WTC11 (cell line): ENCODE measurements around the gene TOR3A. TPM values are rescaled to one million over a fixed set of nuclear protein-coding genes. Genes with fewer than 3 reads are reported as not detected.

Experiments
- ATAC-seq: fragments of 200-7000 bp; cut with Tn5 transposase; 2 replicates; pipeline ENCODE4 v1.10.0; 2021; ENCODE audit warnings: mild to moderate bottlenecking, moderate library complexity
- CTCF ChIA-PET: fragments of 300-600 bp; sonication (Branson Sonifier 250); formaldehyde crosslinking; loops from one replicate; lab custom pipeline; 2021; ENCODE audit warnings: antibody characterized with exemption; lab: Charles Lee
- POLR2A ChIA-PET: fragments of 350-600 bp; sonication (Branson Sonifier 250); formaldehyde crosslinking; loops from one replicate; lab custom pipeline; 2021; ENCODE audit warnings: antibody characterized with exemption; lab: Charles Lee
- DNase-seq: peaks from one replicate; pipeline ENCODE4 v3.0.0; 2021; ENCODE audit warnings: low spot score
- H3K27ac Mint-ChIP-seq: 2 replicates; pipeline ENCODE4 v1.8.0; 2021; ENCODE audit warnings: mixed read lengths
- H3K27me3 Mint-ChIP-seq: 2 replicates; pipeline ENCODE4 v1.8.0; 2021; ENCODE audit warnings: low read depth, mild to moderate bottlenecking, moderate library complexity, mixed read lengths
- H3K36me3 Mint-ChIP-seq: 2 replicates; pipeline ENCODE4 v1.8.0; 2021; ENCODE audit warnings: mixed read lengths
- H3K4me1 Mint-ChIP-seq: 2 replicates; pipeline ENCODE4 v1.8.0; 2022; ENCODE audit warnings: mixed read lengths
- H3K4me3 Mint-ChIP-seq: 2 replicates; pipeline ENCODE4 v1.8.0; 2021; ENCODE audit warnings: mild to moderate bottlenecking, moderate library complexity, mixed read lengths
- H3K9me3 Mint-ChIP-seq: 2 replicates; pipeline ENCODE4 v1.8.0; 2021; ENCODE audit warnings: mixed read lengths
- ATF1 ChIP-seq: sonication (generic); formaldehyde crosslinking; IDR thresholded peaks from 2 replicates; pipeline ENCODE4 v1.8.1; 2023; ENCODE audit warnings: mild to moderate bottlenecking, moderate library complexity, missing genetic modification reagents
- CREB1 ChIP-seq: sonication (generic); formaldehyde crosslinking; IDR thresholded peaks from 2 replicates; pipeline ENCODE4 v1.8.0; 2023; ENCODE audit warnings: mild to moderate bottlenecking, missing genetic modification reagents
- ERG ChIP-seq: fragments of 250-450 bp; sonication (Bioruptor Pico); IDR thresholded peaks from 2 replicates; pipeline ENCODE4 v1.8.0; 2021; ENCODE audit warnings: mild to moderate bottlenecking
- ETV6 ChIP-seq: sonication (generic); formaldehyde crosslinking; IDR thresholded peaks from 2 replicates; pipeline ENCODE4 v1.8.1; 2022; ENCODE audit warnings: mild to moderate bottlenecking, missing genetic modification reagents
- FOXK1 ChIP-seq: sonication (generic); formaldehyde crosslinking; IDR thresholded peaks from 2 replicates; pipeline ENCODE4 v1.8.0; 2022; ENCODE audit warnings: mild to moderate bottlenecking, moderate library complexity, missing genetic modification reagents
- FOXP1 ChIP-seq: sonication (generic); formaldehyde crosslinking; IDR thresholded peaks from 2 replicates; pipeline ENCODE4 v1.8.0; 2022; ENCODE audit warnings: missing genetic modification reagents, mild to moderate bottlenecking, moderate library complexity, borderline replicate concordance
- HMGA2 ChIP-seq: fragments of 250-450 bp; sonication (Bioruptor Pico); IDR thresholded peaks from 2 replicates; pipeline ENCODE4 v1.4.0; 2021; ENCODE audit warnings: mild to moderate bottlenecking, moderate library complexity
- MYBL2 ChIP-seq: sonication (generic); formaldehyde crosslinking; IDR thresholded peaks from 2 replicates; pipeline ENCODE4 v1.8.1; 2023; ENCODE audit warnings: mild to moderate bottlenecking, moderate library complexity, missing genetic modification reagents
- NR2C2 ChIP-seq: sonication (generic); formaldehyde crosslinking; IDR thresholded peaks from 2 replicates; pipeline ENCODE4 v1.8.0; 2022; ENCODE audit warnings: mild to moderate bottlenecking, missing genetic modification reagents
- NR3C1 ChIP-seq: sonication (generic); formaldehyde crosslinking; conservative IDR thresholded peaks from 2 replicates; pipeline ENCODE4 v1.8.1; 2023; ENCODE audit warnings: low read depth, mild to moderate bottlenecking, missing genetic modification reagents
- TEAD1 ChIP-seq: sonication (generic); formaldehyde crosslinking; IDR thresholded peaks from 2 replicates; pipeline ENCODE4 v1.8.0; 2022; ENCODE audit warnings: mild to moderate bottlenecking, missing genetic modification reagents
- ZBTB43 ChIP-seq: sonication (generic); formaldehyde crosslinking; IDR thresholded peaks from 2 replicates; pipeline ENCODE4 v1.8.1; 2023; ENCODE audit warnings: mild to moderate bottlenecking, missing genetic modification reagents
- ZNF232 ChIP-seq: sonication (generic); formaldehyde crosslinking; IDR thresholded peaks from 2 replicates; pipeline ENCODE4 v1.8.0; 2022; ENCODE audit warnings: mild to moderate bottlenecking, missing genetic modification reagents
- ZNF263 ChIP-seq: sonication (generic); formaldehyde crosslinking; IDR thresholded peaks from 2 replicates; pipeline ENCODE4 v1.8.1; 2022; ENCODE audit warnings: low read depth, mild to moderate bottlenecking, moderate library complexity, missing genetic modification reagents
- ZNF281 ChIP-seq: sonication (generic); formaldehyde crosslinking; IDR thresholded peaks from 2 replicates; pipeline ENCODE4 v1.8.0; 2023; ENCODE audit warnings: mild to moderate bottlenecking, missing genetic modification reagents
- ZNF317 ChIP-seq: sonication (generic); formaldehyde crosslinking; IDR thresholded peaks from 2 replicates; pipeline ENCODE4 v1.8.1; 2023; ENCODE audit warnings: low read depth, mild to moderate bottlenecking, moderate library complexity, missing genetic modification reagents, borderline replicate concordance
- ZNF512 ChIP-seq: sonication (generic); formaldehyde crosslinking; IDR thresholded peaks from 2 replicates; pipeline ENCODE4 v1.8.1; 2022; ENCODE audit warnings: missing genetic modification reagents, borderline replicate concordance
- ZNF671 ChIP-seq: fragments of 250-450 bp; sonication (Bioruptor Pico); IDR thresholded peaks from 2 replicates; pipeline ENCODE4 v1.8.0; 2021; ENCODE audit warnings: mild to moderate bottlenecking
- total RNA-seq: library from RNA; stranded (reverse); gene quantifications from 3 replicates; pipeline ENCODE4 v1.2.3, GENCODE V29; 2021
- TF ChIP-seq, protein P1 (sequence below): sonication (generic); formaldehyde crosslinking; IDR thresholded peaks from 2 replicates; pipeline ENCODE4 v1.8.1; 2023; ENCODE audit warnings: mild to moderate bottlenecking, missing genetic modification reagents, borderline replicate concordance
- TF ChIP-seq, protein P2 (sequence below): fragments of 200-600 bp; IDR thresholded peaks from 2 replicates; pipeline ENCODE4 v1.8.0; 2022; ENCODE audit warnings: antibody characterized with exemption

TOR3A gene
- total RNA-seq, 1 experiment from 2014 or later = 20.5 TPM

- TF ChIP-seq, protein P1, sequence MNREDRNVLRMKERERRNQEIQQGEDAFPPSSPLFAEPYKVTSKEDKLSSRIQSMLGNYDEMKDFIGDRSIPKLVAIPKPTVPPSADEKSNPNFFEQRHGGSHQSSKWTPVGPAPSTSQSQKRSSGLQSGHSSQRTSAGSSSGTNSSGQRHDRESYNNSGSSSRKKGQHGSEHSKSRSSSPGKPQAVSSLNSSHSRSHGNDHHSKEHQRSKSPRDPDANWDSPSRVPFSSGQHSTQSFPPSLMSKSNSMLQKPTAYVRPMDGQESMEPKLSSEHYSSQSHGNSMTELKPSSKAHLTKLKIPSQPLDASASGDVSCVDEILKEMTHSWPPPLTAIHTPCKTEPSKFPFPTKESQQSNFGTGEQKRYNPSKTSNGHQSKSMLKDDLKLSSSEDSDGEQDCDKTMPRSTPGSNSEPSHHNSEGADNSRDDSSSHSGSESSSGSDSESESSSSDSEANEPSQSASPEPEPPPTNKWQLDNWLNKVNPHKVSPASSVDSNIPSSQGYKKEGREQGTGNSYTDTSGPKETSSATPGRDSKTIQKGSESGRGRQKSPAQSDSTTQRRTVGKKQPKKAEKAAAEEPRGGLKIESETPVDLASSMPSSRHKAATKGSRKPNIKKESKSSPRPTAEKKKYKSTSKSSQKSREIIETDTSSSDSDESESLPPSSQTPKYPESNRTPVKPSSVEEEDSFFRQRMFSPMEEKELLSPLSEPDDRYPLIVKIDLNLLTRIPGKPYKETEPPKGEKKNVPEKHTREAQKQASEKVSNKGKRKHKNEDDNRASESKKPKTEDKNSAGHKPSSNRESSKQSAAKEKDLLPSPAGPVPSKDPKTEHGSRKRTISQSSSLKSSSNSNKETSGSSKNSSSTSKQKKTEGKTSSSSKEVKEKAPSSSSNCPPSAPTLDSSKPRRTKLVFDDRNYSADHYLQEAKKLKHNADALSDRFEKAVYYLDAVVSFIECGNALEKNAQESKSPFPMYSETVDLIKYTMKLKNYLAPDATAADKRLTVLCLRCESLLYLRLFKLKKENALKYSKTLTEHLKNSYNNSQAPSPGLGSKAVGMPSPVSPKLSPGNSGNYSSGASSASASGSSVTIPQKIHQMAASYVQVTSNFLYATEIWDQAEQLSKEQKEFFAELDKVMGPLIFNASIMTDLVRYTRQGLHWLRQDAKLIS (CRISPR knock-in tag) = no peak
- TF ChIP-seq TEAD1 (CRISPR knock-in tag) (no peak), MYBL2 (CRISPR knock-in tag) (no peak), ZNF317 (CRISPR knock-in tag) (no peak), ZNF512 (CRISPR knock-in tag) (no peak), ETV6 (no peak), HMGA2 (CRISPR knock-in tag) (no peak), CREB1 (CRISPR knock-in tag) (no peak), ZNF671 (CRISPR knock-in tag) (no peak)
- TF ChIP-seq, all 79 proteins: peak for 0
These were observed 61.5 kb downstream of the TOR3A start (continued) for GRCh38 chr1:179143322-179143721.

- no peak overlapping the region for H3K27ac Mint-ChIP-seq
- ATAC-seq (no peak), DNase-seq (no peak)
- ChIA-PET CTCF (no interaction called here), POLR2A (no interaction called here)
- TF ChIP-seq ZNF281 (CRISPR knock-in tag) = no peak
- TF ChIP-seq, protein P2, sequence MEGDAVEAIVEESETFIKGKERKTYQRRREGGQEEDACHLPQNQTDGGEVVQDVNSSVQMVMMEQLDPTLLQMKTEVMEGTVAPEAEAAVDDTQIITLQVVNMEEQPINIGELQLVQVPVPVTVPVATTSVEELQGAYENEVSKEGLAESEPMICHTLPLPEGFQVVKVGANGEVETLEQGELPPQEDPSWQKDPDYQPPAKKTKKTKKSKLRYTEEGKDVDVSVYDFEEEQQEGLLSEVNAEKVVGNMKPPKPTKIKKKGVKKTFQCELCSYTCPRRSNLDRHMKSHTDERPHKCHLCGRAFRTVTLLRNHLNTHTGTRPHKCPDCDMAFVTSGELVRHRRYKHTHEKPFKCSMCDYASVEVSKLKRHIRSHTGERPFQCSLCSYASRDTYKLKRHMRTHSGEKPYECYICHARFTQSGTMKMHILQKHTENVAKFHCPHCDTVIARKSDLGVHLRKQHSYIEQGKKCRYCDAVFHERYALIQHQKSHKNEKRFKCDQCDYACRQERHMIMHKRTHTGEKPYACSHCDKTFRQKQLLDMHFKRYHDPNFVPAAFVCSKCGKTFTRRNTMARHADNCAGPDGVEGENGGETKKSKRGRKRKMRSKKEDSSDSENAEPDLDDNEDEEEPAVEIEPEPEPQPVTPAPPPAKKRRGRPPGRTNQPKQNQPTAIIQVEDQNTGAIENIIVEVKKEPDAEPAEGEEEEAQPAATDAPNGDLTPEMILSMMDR = no peak
- no peak for TF ChIP-seq ZNF232 (CRISPR knock-in tag)
- no peak for TF ChIP-seq ERG (CRISPR knock-in tag)
- no peak for TF ChIP-seq NR3C1 (CRISPR knock-in tag)
- no peak for TF ChIP-seq ATF1 (CRISPR knock-in tag)
- TF ChIP-seq ZNF263 (CRISPR knock-in tag) = no peak
- TF ChIP-seq FOXP1 (CRISPR knock-in tag) = no peak
- TF ChIP-seq NR2C2 (CRISPR knock-in tag) = no peak
- no peak for TF ChIP-seq ZBTB43
- TF ChIP-seq FOXK1 (CRISPR knock-in tag) = no peak
- no peaks in the 10 kb centered on the region for H3K27me3 Mint-ChIP-seq
- H3K4me1 Mint-ChIP-seq = peaks cover 17% of the 10 kb centered on the region
- H3K9me3 Mint-ChIP-seq = peaks cover 10% of the 10 kb centered on the region
- H3K4me3 Mint-ChIP-seq = no peak overlapping the region
- peaks cover 18% of the 10 kb centered on the region for H3K36me3 Mint-ChIP-seq
These were observed 62.8 kb downstream of the TOR3A start for GRCh38 chr1:179144626-179145025.
